ENCODE results near the gene CAD. TPM values are rescaled to one million over a fixed set of nuclear protein-coding genes. Genes with fewer than 3 reads are reported as not detected.
"Not testable (repeated sequence)": the region's sequence is repeated elsewhere in the genome, so short reads cannot be mapped to it uniquely, and the experiment has no call there.

The CAD gene
- polyA plus RNA-seq, 1 experiment: 17.8 TPM

DNA sequence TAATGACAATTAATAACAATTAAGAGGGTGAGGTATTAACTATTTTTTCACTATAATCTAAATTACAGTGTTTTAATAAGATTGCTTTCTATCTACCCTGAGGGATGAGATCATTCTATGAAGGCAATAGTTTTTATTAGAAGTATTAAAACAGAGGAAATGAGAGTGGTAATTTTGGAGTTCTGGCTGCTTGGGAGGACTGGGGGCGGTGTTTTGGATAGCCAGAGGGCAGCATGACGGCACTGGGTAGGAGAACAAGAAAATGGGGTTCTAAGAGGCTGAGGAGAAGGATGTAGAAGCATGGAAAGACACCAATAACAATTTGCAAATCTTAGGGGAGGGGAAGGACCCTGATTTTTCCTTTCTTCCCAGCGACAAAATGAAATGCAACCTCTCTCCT, 53.0 kb downstream of the CAD start:
- H3K27ac ChIP-seq (ENCODE audit: low read depth, low read length): no peak overlapping the region
- H3K4me3 ChIP-seq (ENCODE audit: low read depth, low read length): no peak overlapping the region
- no peak for DNase-seq (ENCODE audit: low read depth, low spot score)
- ChIA-PET CTCF (interaction anchor here (4.2 kb wide), 1 partner anchor 11 kb away, joined by 45 read pairs; the partner anchor contains the start of gene TRIM54), POLR2A (interaction anchor here (0.9 kb wide), 1 partner anchor 63 kb away, joined by 3 read pairs; no protein-coding TSS in a partner anchor)
- peaks cover 27% of the 10 kb centered on the region for H3K27me3 ChIP-seq (ENCODE audit: control insufficient read depth, insufficient read depth, low read length)
- no peaks in the 10 kb centered on the region for H3K9me3 ChIP-seq (ENCODE audit: control insufficient read depth, insufficient read depth, low read length)
- TF ChIP-seq CTCF (IDR thresholded peaks at IDR 0.05; ENCODE audit: low read depth, low read length): no peak

DNA sequence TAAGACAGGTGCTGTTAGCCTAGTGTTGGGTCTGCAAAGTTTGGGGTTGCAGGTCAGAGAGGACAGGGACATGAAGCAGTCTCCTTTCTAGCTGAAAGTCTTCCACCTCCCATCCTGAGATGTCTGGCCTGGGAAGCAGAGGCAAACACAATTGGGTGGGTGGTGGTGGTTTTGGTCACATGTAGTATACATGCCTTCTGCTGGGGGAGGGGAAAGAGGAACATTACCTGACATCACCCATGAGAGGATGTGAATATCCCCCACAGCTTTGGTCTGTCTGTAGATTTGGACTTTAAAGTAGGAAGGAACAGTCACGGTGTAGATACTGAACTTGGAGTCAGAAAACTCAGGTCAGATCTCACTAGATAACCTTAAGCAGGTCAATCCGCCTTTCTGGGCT, 53.5 kb downstream of the CAD start:
- POLR2A ChIA-PET: no interaction called here
- Histone ChIP-seq H3K4me3 (ENCODE audit: low read depth, low read length) (no peak overlapping the region), H3K27me3 (ENCODE audit: control insufficient read depth, insufficient read depth, low read length) (peaks cover 24% of the 10 kb centered on the region)

DNA sequence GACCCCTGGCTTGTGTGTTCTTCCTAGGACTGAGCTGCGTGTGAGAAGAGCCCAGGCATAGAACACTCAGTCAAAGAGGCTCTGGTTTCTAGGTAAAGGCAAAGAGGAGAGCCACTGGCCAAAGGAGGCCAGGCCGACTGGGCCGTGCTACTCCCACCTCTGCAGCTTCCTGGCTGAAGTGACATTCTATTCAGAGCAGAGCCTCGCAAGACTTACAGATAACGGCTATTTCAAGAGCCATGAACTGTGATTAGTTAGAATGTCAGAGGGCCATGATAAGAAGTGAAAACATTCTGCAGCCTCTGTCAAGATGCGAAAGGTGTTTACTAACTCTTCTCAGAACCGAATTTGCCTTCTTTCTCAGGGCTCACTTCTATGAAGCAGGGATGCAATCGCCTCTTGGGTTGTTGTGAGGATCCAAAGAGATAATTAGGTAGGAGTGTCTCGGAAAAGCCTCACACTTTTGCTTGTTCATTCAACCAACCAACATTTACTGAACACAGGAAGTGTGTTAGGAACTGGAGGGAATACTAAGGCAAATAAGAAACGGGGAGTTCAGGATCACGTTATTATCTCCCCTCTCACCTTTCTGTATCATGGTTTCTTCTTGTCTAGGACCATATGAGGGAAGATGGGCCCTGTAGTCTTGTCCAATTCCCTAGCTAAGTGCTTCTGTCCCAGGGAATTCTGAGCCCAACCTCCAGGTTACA, 54.6 kb downstream of the CAD start:
- TF ChIP-seq CTCF (IDR thresholded peaks at IDR 0.05; ENCODE audit: low read depth, low read length): no peak
- H3K27ac ChIP-seq (ENCODE audit: low read depth, low read length): no peak overlapping the region
- ChIA-PET POLR2A (no interaction called here), CTCF (interaction anchor here (1.7 to 4.2 kb wide), 2 partner anchors 9 to 17 kb away, joined by 4 to 45 read pairs; partner anchors contain the start of gene TRIM54)
- H3K9me3 ChIP-seq (ENCODE audit: control insufficient read depth, insufficient read depth, low read length): no peaks in the 10 kb centered on the region
- H3K27me3 ChIP-seq (ENCODE audit: control insufficient read depth, insufficient read depth, low read length): peaks cover 27% of the 10 kb centered on the region
- no peak for DNase-seq (ENCODE audit: low read depth, low spot score)
- H3K4me3 ChIP-seq (ENCODE audit: low read depth, low read length): no peak overlapping the region

More for the DNA sequence above, 53.5 kb downstream of the CAD start:
- no peak for DNase-seq (ENCODE audit: low read depth, low spot score)
- no peak for TF ChIP-seq CTCF (IDR thresholded peaks at IDR 0.05; ENCODE audit: low read depth, low read length)
- CTCF ChIA-PET: interaction anchor here (1.7 to 4.2 kb wide), 2 partner anchors 11 to 18 kb away, joined by 4 to 45 read pairs; partner anchors contain the start of gene TRIM54
- H3K27ac ChIP-seq (ENCODE audit: low read depth, low read length): no peak overlapping the region
- H3K9me3 ChIP-seq (ENCODE audit: control insufficient read depth, insufficient read depth, low read length): no peaks in the 10 kb centered on the region

DNA sequence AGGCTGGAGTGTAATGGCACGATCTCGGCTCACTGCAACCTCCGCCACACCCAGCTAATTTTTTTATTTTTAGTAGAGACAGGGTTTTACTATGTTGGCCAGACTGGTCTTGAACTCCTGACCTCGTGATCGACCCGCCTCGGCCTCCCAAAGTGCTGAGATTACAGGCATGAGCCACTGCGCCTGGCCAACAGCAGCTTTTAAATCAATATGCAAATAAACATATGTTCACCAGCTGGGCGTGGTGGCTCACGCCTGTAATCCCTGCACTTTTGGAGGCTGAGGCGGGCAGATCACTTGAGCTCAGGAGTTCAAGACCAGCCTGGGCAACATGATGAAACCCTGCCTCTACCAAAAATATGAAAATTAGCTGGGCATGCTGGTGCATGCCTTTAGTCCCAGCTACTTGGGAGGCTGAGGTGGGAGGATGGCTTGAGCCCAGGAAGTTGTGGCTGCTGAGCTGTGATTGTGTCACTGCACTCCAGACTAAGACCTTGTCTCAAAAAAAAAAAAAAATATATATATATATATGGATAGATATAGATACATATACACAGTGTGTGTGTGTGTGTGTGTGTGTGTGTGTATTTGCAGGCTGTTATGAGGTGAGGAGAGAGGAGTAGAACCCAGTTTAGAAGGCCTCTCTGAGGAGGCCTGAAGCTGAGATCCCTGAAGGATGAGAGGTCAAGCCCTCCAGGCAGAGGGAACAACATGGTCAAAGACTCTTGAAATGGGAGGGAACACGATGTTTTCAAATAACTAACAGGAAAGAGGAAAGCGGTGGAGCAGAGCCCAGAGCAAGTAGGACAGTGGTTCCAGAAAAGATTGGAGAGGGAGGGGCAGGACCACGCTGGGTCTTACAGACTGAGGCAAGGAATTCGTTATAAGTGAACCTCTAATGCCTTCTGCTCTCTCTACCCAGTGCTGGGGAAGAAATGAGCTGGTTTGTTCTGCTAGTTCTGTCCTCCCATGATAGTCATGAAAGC, 55.7 kb downstream of the CAD start:
- DNase-seq (ENCODE audit: low read depth, low spot score); H3K9me3 ChIP-seq (ENCODE audit: control insufficient read depth, insufficient read depth, low read length); H3K27ac ChIP-seq (ENCODE audit: low read depth, low read length); H3K4me3 ChIP-seq (ENCODE audit: low read depth, low read length): not testable (repeated sequence)
- H3K27me3 ChIP-seq (ENCODE audit: control insufficient read depth, insufficient read depth, low read length): peaks cover 24% of the 10 kb centered on the region
- ChIA-PET CTCF (interaction anchor here (0.7 to 4.2 kb wide), 5 partner anchors 8 to 84 kb away, joined by 3 to 45 read pairs (median 5); partner anchors contain the start of gene TRIM54), POLR2A (interaction anchor here (0.7 kb wide), 1 partner anchor 31 kb away, joined by 4 read pairs; no protein-coding TSS in a partner anchor)

All from AG04450 (cell line).